HFFc6 (cell line): ENCODE results near the gene NXPH3. TPM values are rescaled to one million over a fixed set of nuclear protein-coding genes. Genes with fewer than 3 reads are reported as not detected.
"Not testable (repeated sequence)": the region's sequence is repeated elsewhere in the genome, so short reads cannot be mapped to it uniquely, and the experiment has no call there.

Experiments
- DNase-seq: peaks from one replicate; pipeline ENCODE4 v3.0.0-alpha.2; 2018
- H3K27ac Mint-ChIP-seq: 2 replicates; pipeline ENCODE4 v1.8.0; 2020; ENCODE audit warnings: mild to moderate bottlenecking, mixed read lengths
- H3K27me3 Mint-ChIP-seq: 2 replicates; pipeline ENCODE4 v1.8.0; 2021; ENCODE audit warnings: mild to moderate bottlenecking, moderate library complexity, mixed read lengths; ENCODE audit not compliant: insufficient read depth
- H3K36me3 Mint-ChIP-seq: 2 replicates; pipeline ENCODE4 v1.8.0; 2021; ENCODE audit warnings: low read depth, mixed read lengths
- H3K4me1 Mint-ChIP-seq: 2 replicates; pipeline ENCODE4 v1.8.0; 2020; ENCODE audit warnings: low read depth, mixed read lengths
- H3K4me3 Mint-ChIP-seq: 2 replicates; pipeline ENCODE4 v1.8.0; 2020; ENCODE audit warnings: mild to moderate bottlenecking, moderate library complexity, mixed read lengths
- H3K9me3 Mint-ChIP-seq: 2 replicates; pipeline ENCODE4 v1.8.0; 2020; ENCODE audit warnings: mild to moderate bottlenecking, mixed read lengths
- CTCF ChIP-seq: fragments of 200-600 bp; sonication (generic); IDR thresholded peaks from 2 replicates; pipeline ENCODE4 v1.5.0; 2021; ENCODE audit warnings: antibody characterized with exemption, mild to moderate bottlenecking
- total RNA-seq, 6 experiments: library from RNA; stranded (reverse); fragmentation: NEBNext Ultra II Directional; extraction: Animal tissue kit (Norgen Biotek cat#: 25700); gene quantifications; 2 replicates in 1 of 6; 3 replicates in 5 of 6; pipeline ENCODE4 v1.2.3, GENCODE V29; 2021

NXPH3 gene
- total RNA-seq, 6 experiments from 2014 or later: 0.59 to 2.3 (median 1.5) TPM

- H3K4me3 Mint-ChIP-seq: peak overlapping the region; percentile 86
- no peaks in the 10 kb centered on the region for H3K36me3 Mint-ChIP-seq
- 0 out of 2 replicates have a peak overlapping the region, but pooled peaks have one; percentile 8 for H3K27ac Mint-ChIP-seq
- peak; percentile 73 for DNase-seq
- peaks cover 18% of the 10 kb centered on the region for H3K4me1 Mint-ChIP-seq
- peak; percentile 97 for TF ChIP-seq CTCF
- H3K27me3 Mint-ChIP-seq: peaks cover 17% of the 10 kb centered on the region
- no peaks in the 10 kb centered on the region for H3K9me3 Mint-ChIP-seq
These were observed 7.6 kb upstream of the NXPH3 start for GRCh38 chr17:49567871-49568694.

DNA sequence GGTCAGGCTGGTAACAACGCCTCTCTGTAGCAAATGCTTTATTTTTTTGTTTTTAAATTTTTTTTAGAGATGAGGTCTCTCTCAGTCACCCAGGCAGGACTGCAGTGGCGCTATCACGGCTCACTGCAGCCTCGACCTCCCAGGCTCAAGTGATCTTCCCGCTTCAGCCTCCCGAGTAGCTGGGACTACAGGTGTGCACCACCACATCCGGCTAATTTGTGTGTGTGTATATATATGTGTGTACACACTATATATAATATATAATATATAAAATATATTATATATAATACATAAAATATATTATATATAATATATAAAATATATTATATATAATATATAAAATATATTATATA is 7.0 kb upstream of the NXPH3 start:
- H3K4me1 Mint-ChIP-seq: peaks cover 23% of the 10 kb centered on the region
- H3K36me3 Mint-ChIP-seq, H3K27ac Mint-ChIP-seq, DNase-seq, H3K9me3 Mint-ChIP-seq: not testable (repeated sequence)
- H3K27me3 Mint-ChIP-seq: peaks cover 19% of the 10 kb centered on the region
- peak overlapping the region; percentile 86; the same call in 1 of the 2 replicates for H3K4me3 Mint-ChIP-seq

DNA sequence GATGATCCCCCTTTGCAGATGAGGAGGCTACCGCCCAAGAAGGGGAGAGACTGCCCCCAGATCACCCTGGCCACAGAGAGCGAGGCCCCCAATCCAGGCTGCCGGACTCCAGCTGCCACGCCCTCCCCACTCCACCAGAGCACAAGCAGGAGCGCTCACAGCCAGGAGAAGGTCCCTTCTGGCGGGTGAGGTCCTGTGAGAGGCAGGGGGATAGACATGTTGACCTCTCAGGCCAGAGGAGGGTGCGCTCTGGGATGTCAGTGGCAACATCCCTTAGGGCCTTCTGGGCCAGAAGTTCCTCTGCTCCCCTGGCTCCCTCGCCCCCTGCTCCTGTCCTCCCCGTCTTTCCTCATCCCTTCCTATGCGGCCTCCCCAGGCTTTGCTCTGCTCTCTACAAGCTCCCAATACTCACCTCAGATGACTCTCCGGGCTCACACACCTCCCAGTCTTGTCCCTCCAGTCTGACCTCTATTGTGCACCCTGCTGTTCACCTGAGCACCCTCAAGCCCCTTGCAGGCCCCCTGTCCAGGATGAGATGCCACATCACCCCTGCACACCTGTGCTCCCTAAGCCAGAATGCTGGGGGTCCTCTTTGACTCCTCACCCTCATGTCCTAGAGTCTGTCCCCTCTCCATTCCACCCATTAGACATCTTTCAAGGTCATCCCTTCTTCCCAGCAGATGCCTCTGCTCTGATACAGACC is 5.0 kb upstream of the NXPH3 start:
- H3K4me1 Mint-ChIP-seq: peaks cover 29% of the 10 kb centered on the region
- TF ChIP-seq CTCF: no peak
- H3K36me3 Mint-ChIP-seq: no peaks in the 10 kb centered on the region
- no peak overlapping the region for H3K4me3 Mint-ChIP-seq
- no peak overlapping the region for H3K27ac Mint-ChIP-seq
- no peaks in the 10 kb centered on the region for H3K9me3 Mint-ChIP-seq
- peaks cover 19% of the 10 kb centered on the region for H3K27me3 Mint-ChIP-seq
- no peak for DNase-seq

GRCh38 chr17:49571283-49571682 is 4.4 kb upstream of the NXPH3 start:
- Mint-ChIP-seq H3K4me3 (no peak overlapping the region), H3K4me1 (peaks cover 23% of the 10 kb centered on the region), H3K27me3 (peaks cover 21% of the 10 kb centered on the region), H3K27ac (no peak overlapping the region), H3K36me3 (no peaks in the 10 kb centered on the region), H3K9me3 (no peaks in the 10 kb centered on the region)
- no peak for TF ChIP-seq CTCF
- no peak for DNase-seq

GRCh38 chr17:49571764-49572163 is 3.9 kb upstream of the NXPH3 start:
- Mint-ChIP-seq H3K9me3 (no peaks in the 10 kb centered on the region), H3K36me3 (no peaks in the 10 kb centered on the region), H3K4me1 (peaks cover 22% of the 10 kb centered on the region), H3K4me3 (no peak overlapping the region), H3K27me3 (peaks cover 20% of the 10 kb centered on the region), H3K27ac (no peak overlapping the region)
- no peak for TF ChIP-seq CTCF
- DNase-seq: no peak

GRCh38 chr17:49572226-49572625 is 3.4 kb upstream of the NXPH3 start:
- H3K27me3 Mint-ChIP-seq: peaks cover 16% of the 10 kb centered on the region
- peaks cover 26% of the 10 kb centered on the region for H3K4me1 Mint-ChIP-seq
- DNase-seq: no peak
- TF ChIP-seq CTCF: peak; percentile 16; the same call in 1 of the 2 replicates
- H3K4me3 Mint-ChIP-seq: no peak overlapping the region
- H3K27ac Mint-ChIP-seq: no peak overlapping the region
- H3K9me3 Mint-ChIP-seq: no peaks in the 10 kb centered on the region
- H3K36me3 Mint-ChIP-seq: no peaks in the 10 kb centered on the region
